H9 (cell line): ENCODE data around the gene HIPK1. TPM values are rescaled to one million over a fixed set of nuclear protein-coding genes. Genes with fewer than 3 reads are reported as not detected.

ENCODE experiments used
- DNase-seq: peaks from one replicate; pipeline ENCODE4 v3.0.0-alpha.2; 2017
- H2AFZ ChIP-seq: one replicate; pipeline ENCODE4 v1.6.1; 2013; ENCODE audit warnings: mild to moderate bottlenecking, low read length, control low read depth, moderate library complexity
- H2AK5ac ChIP-seq: 2 replicates; pipeline ENCODE4 v1.6.1; 2013; ENCODE audit warnings: low read length, control low read depth, mixed read lengths; ENCODE audit not compliant: insufficient read length
- H2BK120ac ChIP-seq: one replicate; pipeline ENCODE4 v1.6.1; 2013; ENCODE audit warnings: low read depth, mild to moderate bottlenecking, low read length, control low read depth, inconsistent platforms; ENCODE audit not compliant: poor library complexity, severe bottlenecking
- H2BK12ac ChIP-seq: 2 replicates; pipeline ENCODE4 v1.6.1; 2013; ENCODE audit warnings: low read length, control low read depth, mixed read lengths, low read depth; ENCODE audit not compliant: insufficient read length
- H2BK15ac ChIP-seq: 2 replicates; pipeline ENCODE4 v1.6.1; 2013; ENCODE audit warnings: low read depth, low read length, control low read depth
- H2BK20ac ChIP-seq: one replicate; pipeline ENCODE4 v1.6.1; 2013; ENCODE audit warnings: low read depth, mild to moderate bottlenecking, low read length, control low read depth, inconsistent platforms; ENCODE audit not compliant: poor library complexity, severe bottlenecking
- H2BK5ac ChIP-seq: 2 replicates; pipeline ENCODE4 v1.6.1; 2013; ENCODE audit warnings: low read length, control low read depth, mixed read lengths; ENCODE audit not compliant: insufficient read length
- H3K14ac ChIP-seq: 2 replicates; pipeline ENCODE4 v1.6.1; 2013; ENCODE audit warnings: low read length, control low read depth; ENCODE audit not compliant: insufficient read depth
- H3K18ac ChIP-seq: 2 replicates; pipeline ENCODE4 v1.6.1; 2013; ENCODE audit warnings: low read depth, mild to moderate bottlenecking, mixed read lengths, low read length, control low read depth; ENCODE audit not compliant: insufficient read length
- H3K23ac ChIP-seq: 2 replicates; pipeline ENCODE4 v1.6.1; 2013; ENCODE audit warnings: low read length, control low read depth, mixed read lengths, low read depth; ENCODE audit not compliant: insufficient read length
- H3K23me2 ChIP-seq: 2 replicates; pipeline ENCODE4 v1.6.1; 2013; ENCODE audit warnings: low read depth, mild to moderate bottlenecking, mixed read lengths, low read length, control low read depth; ENCODE audit not compliant: insufficient read length, poor library complexity, severe bottlenecking
- H3K27ac ChIP-seq: 2 replicates; pipeline ENCODE4 v1.5.1; 2013; ENCODE audit warnings: low read length, control low read depth, mixed read lengths, low read depth; ENCODE audit not compliant: insufficient read length
- H3K27me3 ChIP-seq: 2 replicates; pipeline ENCODE4 v1.6.1; 2013; ENCODE audit warnings: low read length, control low read depth, inconsistent platforms; ENCODE audit not compliant: insufficient read depth
- H3K4ac ChIP-seq: 2 replicates; pipeline ENCODE4 v1.6.1; 2013; ENCODE audit warnings: low read depth, mild to moderate bottlenecking, control low read depth, inconsistent platforms, low read length, moderate library complexity
- H3K4me1 ChIP-seq: 2 replicates; pipeline ENCODE4 v1.6.1; 2013; ENCODE audit warnings: low read length, control low read depth, inconsistent platforms; ENCODE audit not compliant: insufficient read depth
- H3K4me2 ChIP-seq: 2 replicates; pipeline ENCODE4 v1.6.1; 2013; ENCODE audit warnings: low read length, control low read depth, mixed read lengths; ENCODE audit not compliant: insufficient read length, insufficient read depth
- H3K56ac ChIP-seq: 2 replicates; pipeline ENCODE4 v1.6.1; 2013; ENCODE audit warnings: low read depth, mild to moderate bottlenecking, mixed read lengths, low read length, control low read depth; ENCODE audit not compliant: insufficient read length
- H3K79me1 ChIP-seq: 2 replicates; pipeline ENCODE4 v1.6.1; 2013; ENCODE audit warnings: low read depth, mild to moderate bottlenecking, moderate library complexity, low read length, control low read depth, inconsistent platforms; ENCODE audit not compliant: insufficient read depth, poor library complexity, severe bottlenecking
- H3K79me2 ChIP-seq: 2 replicates; pipeline ENCODE4 v1.6.1; 2013; ENCODE audit warnings: low read length, control low read depth, inconsistent platforms; ENCODE audit not compliant: insufficient read depth
- H3K9ac ChIP-seq: 2 replicates; pipeline ENCODE4 v1.6.1; 2013; ENCODE audit warnings: low read length, control low read depth, mixed read lengths; ENCODE audit not compliant: insufficient read length; ENCODE audit errors: extremely low read depth
- H3K9me3 ChIP-seq: one replicate; pipeline ENCODE4 v1.6.1; 2013; ENCODE audit warnings: low read depth, low read length, inconsistent platforms; ENCODE audit not compliant: control insufficient read depth
- H3T11ph ChIP-seq: one replicate; pipeline ENCODE4 v1.6.1; 2013; ENCODE audit warnings: mild to moderate bottlenecking, low read length, control low read depth, inconsistent platforms
- H4K20me1 ChIP-seq: one replicate; pipeline ENCODE4 v1.6.1; 2013; ENCODE audit not compliant: control insufficient read depth, insufficient read length, insufficient read depth
- H4K5ac ChIP-seq: 2 replicates; pipeline ENCODE4 v1.6.1; 2013; ENCODE audit warnings: low read depth, mild to moderate bottlenecking, mixed read lengths, low read length, control low read depth; ENCODE audit not compliant: insufficient read length
- H4K8ac ChIP-seq: replicated peaks from 2 replicates; pipeline ENCODE4 v1.6.1; 2013; ENCODE audit warnings: low read length, control low read depth, mixed read lengths, low read depth; ENCODE audit not compliant: insufficient read length
- H4K91ac ChIP-seq: 2 replicates; pipeline ENCODE4 v1.6.1; 2013; ENCODE audit warnings: low read depth, mild to moderate bottlenecking, moderate library complexity, mixed read lengths, low read length, control low read depth; ENCODE audit not compliant: insufficient read length
- H3K27ac Mint-ChIP-seq, 3 experiments: 2 replicates in 2 of 3; 3 replicates in 1 of 3; pipeline ENCODE4 v1.8.0; 2020 to 2021; ENCODE audit warnings: mixed read lengths in 3 of 3, mild to moderate bottlenecking in 1 of 3, moderate library complexity in 1 of 3
- H3K27me3 Mint-ChIP-seq: 2 replicates; pipeline ENCODE4 v1.8.0; 2021; ENCODE audit warnings: low read depth, mild to moderate bottlenecking, moderate library complexity, mixed read lengths
- H3K36me3 Mint-ChIP-seq, 3 experiments: 2 replicates in 2 of 3; 3 replicates in 1 of 3; pipeline ENCODE4 v1.8.0; 2020 to 2021; ENCODE audit warnings: low read depth in 3 of 3, mixed read lengths in 3 of 3; ENCODE audit not compliant: insufficient read depth in 1 of 3
- H3K4me1 Mint-ChIP-seq, 2 experiments: 2 replicates each; pipeline ENCODE4 v1.8.0; 2020; ENCODE audit warnings: mixed read lengths in 2 of 2
- H3K4me3 Mint-ChIP-seq, 2 experiments: 2 replicates in 1 of 2; 3 replicates in 1 of 2; pipeline ENCODE4 v1.8.0; 2020 to 2021; ENCODE audit warnings: mild to moderate bottlenecking in 2 of 2, mixed read lengths in 2 of 2, moderate library complexity in 1 of 2
- H3K9me3 Mint-ChIP-seq, 2 experiments: 2 replicates in 1 of 2; 3 replicates in 1 of 2; pipeline ENCODE4 v1.8.0; 2020; ENCODE audit warnings: mild to moderate bottlenecking in 2 of 2, mixed read lengths in 2 of 2, moderate library complexity in 1 of 2
- whole genome bisulfite sequencing: extraction: QIAGEN DNeasy Blood & Tissue Kit; methylation state at CpG from one replicate; pipeline ENCODE4 v1.1.7; 2013; ENCODE audit warnings: missing lambda C conversion rate, low lambda C conversion rate, mixed read lengths; ENCODE audit not compliant: insufficient read length; ENCODE audit errors: extremely low coverage; 5-methylcytosine and 5-hydroxymethylcytosine counted together
- total RNA-seq: library from RNA; stranded (reverse); gene quantifications from 2 replicates; pipeline ENCODE4 v1.2.1, GENCODE V29; 2021
- TF ChIP-seq, protein P1 (sequence below): fragments of 200-600 bp; sonication (generic); conservative IDR thresholded peaks from 3 replicates; pipeline ENCODE4 v1.8.0; 2021; ENCODE audit warnings: antibody characterized with exemption, mild to moderate bottlenecking

Gene HIPK1
- total RNA-seq, 1 experiment from 2014 or later, result 65.7 TPM

DNA sequence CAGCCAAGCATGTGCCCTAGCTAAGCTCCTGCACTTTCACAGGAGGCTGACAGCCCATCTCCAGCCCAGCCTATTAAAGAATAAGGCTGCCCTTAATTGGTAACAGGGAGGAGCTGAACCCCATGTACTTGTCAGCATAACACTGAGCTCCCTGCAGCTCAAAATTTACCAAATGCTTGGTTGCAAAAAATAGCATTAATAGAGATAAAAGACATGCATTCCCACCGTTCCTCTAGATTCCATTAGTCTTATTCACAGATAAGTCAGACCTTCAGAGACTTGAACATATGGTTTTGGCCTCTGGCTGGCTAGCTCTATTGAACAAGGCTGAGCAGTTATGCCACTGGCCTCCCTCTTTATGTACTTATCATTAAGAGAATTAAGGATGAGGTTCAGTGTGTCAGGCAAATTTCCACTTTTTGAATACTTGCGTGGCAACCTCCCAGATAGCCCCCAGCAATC, 79.4 kb downstream of the HIPK1 start:
- no peak overlapping the region for H2AFZ ChIP-seq
- no peak for DNase-seq
- Mint-ChIP-seq H3K36me3 (peaks cover 8 to 34% (median 13%) of the 10 kb centered on the region in 3 experiments), H3K4me1 (peaks cover 25 to 37% of the 10 kb centered on the region in 2 experiments), H3K9me3 (peaks cover 16% of the 10 kb centered on the region in 2 experiments; a peak in 4 of 5 replicates), H3K27me3 (peaks cover 2% of the 10 kb centered on the region), H3K27ac (no peak overlapping the region; a peak in 1 of 7 replicates), H3K4me3 (no peak overlapping the region)
- H3K23ac ChIP-seq, result no peak overlapping the region
- H2BK20ac ChIP-seq, result no peak overlapping the region
- H3K9me3 ChIP-seq, result no peaks in the 10 kb centered on the region
- WGBS, result no CpG with 5 or more reads among the region's 2 CpGs
- H4K20me1 ChIP-seq, result no peaks in the 10 kb centered on the region
- TF ChIP-seq, protein P1, sequence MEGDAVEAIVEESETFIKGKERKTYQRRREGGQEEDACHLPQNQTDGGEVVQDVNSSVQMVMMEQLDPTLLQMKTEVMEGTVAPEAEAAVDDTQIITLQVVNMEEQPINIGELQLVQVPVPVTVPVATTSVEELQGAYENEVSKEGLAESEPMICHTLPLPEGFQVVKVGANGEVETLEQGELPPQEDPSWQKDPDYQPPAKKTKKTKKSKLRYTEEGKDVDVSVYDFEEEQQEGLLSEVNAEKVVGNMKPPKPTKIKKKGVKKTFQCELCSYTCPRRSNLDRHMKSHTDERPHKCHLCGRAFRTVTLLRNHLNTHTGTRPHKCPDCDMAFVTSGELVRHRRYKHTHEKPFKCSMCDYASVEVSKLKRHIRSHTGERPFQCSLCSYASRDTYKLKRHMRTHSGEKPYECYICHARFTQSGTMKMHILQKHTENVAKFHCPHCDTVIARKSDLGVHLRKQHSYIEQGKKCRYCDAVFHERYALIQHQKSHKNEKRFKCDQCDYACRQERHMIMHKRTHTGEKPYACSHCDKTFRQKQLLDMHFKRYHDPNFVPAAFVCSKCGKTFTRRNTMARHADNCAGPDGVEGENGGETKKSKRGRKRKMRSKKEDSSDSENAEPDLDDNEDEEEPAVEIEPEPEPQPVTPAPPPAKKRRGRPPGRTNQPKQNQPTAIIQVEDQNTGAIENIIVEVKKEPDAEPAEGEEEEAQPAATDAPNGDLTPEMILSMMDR, result no peak
- H3K79me1 ChIP-seq, result no peaks in the 10 kb centered on the region
- no peak overlapping the region for H3K4ac ChIP-seq
- no peak overlapping the region for H2BK15ac ChIP-seq
- H2BK5ac ChIP-seq, result no peak overlapping the region
- H3K18ac ChIP-seq, result no peak overlapping the region
- no peak overlapping the region for H4K5ac ChIP-seq
- no peak overlapping the region for H3K4me2 ChIP-seq
- H2BK12ac ChIP-seq, result no peak overlapping the region
- no peak overlapping the region for H2BK120ac ChIP-seq
- H3K27ac ChIP-seq, result no peak overlapping the region
- no peaks in the 10 kb centered on the region for H3K27me3 ChIP-seq
- H3K23me2 ChIP-seq, result no peaks in the 10 kb centered on the region
- H3K56ac ChIP-seq, result no peak overlapping the region
- no peak overlapping the region for H3K14ac ChIP-seq
- no peak overlapping the region for H2AK5ac ChIP-seq
- no peak overlapping the region for H4K8ac ChIP-seq
- no peak overlapping the region for H3T11ph ChIP-seq
- H3K9ac ChIP-seq, result no peak overlapping the region
- H4K91ac ChIP-seq, result no peak overlapping the region
- H3K79me2 ChIP-seq, result no peaks in the 10 kb centered on the region
- peaks cover 13% of the 10 kb centered on the region for H3K4me1 ChIP-seq
